ENCODE data around the gene ARHGAP33.
"Not testable (repeated sequence)": the region's sequence is repeated elsewhere in the genome, so short reads cannot be mapped to it uniquely, and the experiment has no call there.

The ARHGAP33 gene

DNA sequence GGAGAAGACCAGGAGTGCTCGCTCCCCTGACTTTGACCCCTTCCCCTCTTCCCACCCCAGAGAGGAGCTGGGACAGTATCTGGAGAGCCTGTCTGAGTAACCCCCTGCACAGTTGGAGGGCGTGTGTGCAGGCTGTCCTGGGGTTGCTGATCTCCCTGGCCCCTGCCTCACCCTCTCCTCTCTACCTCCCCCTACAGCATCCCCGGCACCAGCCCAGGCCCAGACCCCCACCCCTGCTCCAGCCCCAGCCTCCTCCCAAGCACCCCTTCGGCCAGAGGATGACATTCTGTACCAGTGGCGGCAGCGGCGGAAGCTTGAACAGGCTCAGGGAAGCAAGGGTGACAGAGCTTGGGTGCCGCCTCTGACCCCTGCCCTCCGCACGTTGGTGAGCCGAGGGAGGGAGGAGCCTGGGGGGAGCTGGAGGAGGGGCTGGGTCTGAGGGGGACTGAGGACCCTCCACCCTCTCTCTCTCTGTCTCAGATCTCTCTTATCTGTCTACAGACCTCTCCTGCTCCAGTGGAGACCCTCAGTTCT is 8.7 kb upstream of the ARHGAP33 start:
- Histone ChIP-seq H3K9ac (ENCODE audit: low read length) (no peak overlapping the region), H3K36me3 (replicated peaks; ENCODE audit: low read depth, low read length) (peaks cover 22% of the 10 kb centered on the region), H3K4me1 (ENCODE audit: low read length) (no peaks in the 10 kb centered on the region), H4K20me1 (ENCODE audit: insufficient read depth, low read length) (no peaks in the 10 kb centered on the region), H3K4me2 (ENCODE audit: low read length) (no peak overlapping the region), H3K27ac (ENCODE audit: low read length) (no peak overlapping the region), H3K27me3 (ENCODE audit: low read depth, low read length) (no peaks in the 10 kb centered on the region), H3K4me3 (ENCODE audit: low read length) (no peak overlapping the region), H3K79me2 (ENCODE audit: low read length) (no peaks in the 10 kb centered on the region), H2AFZ (ENCODE audit: low read depth, low read length) (no peak overlapping the region), H3K9me3 (ENCODE audit: insufficient read depth, low read length) (no peaks in the 10 kb centered on the region)
- no peak for TF ChIP-seq EZH2phosphoT487 (IDR thresholded peaks at IDR 0.05; ENCODE audit: low read depth)
- TF ChIP-seq, protein P1, sequence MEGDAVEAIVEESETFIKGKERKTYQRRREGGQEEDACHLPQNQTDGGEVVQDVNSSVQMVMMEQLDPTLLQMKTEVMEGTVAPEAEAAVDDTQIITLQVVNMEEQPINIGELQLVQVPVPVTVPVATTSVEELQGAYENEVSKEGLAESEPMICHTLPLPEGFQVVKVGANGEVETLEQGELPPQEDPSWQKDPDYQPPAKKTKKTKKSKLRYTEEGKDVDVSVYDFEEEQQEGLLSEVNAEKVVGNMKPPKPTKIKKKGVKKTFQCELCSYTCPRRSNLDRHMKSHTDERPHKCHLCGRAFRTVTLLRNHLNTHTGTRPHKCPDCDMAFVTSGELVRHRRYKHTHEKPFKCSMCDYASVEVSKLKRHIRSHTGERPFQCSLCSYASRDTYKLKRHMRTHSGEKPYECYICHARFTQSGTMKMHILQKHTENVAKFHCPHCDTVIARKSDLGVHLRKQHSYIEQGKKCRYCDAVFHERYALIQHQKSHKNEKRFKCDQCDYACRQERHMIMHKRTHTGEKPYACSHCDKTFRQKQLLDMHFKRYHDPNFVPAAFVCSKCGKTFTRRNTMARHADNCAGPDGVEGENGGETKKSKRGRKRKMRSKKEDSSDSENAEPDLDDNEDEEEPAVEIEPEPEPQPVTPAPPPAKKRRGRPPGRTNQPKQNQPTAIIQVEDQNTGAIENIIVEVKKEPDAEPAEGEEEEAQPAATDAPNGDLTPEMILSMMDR (IDR thresholded peaks at IDR 0.05; ENCODE audit: low read depth, low read length) = no peak

GRCh38 chr19:35767288-35768081 is 7.9 kb upstream of the ARHGAP33 start:
- no peak overlapping the region for H3K27ac ChIP-seq (ENCODE audit: low read length)
- no peaks in the 10 kb centered on the region for H3K79me2 ChIP-seq (ENCODE audit: low read length)
- H3K27me3 ChIP-seq (ENCODE audit: low read depth, low read length) = no peaks in the 10 kb centered on the region
- H3K9me3 ChIP-seq (ENCODE audit: insufficient read depth, low read length) = no peaks in the 10 kb centered on the region
- H3K9ac ChIP-seq (ENCODE audit: low read length) = no peak overlapping the region
- no peaks in the 10 kb centered on the region for H3K4me1 ChIP-seq (ENCODE audit: low read length)
- TF ChIP-seq EZH2phosphoT487 (IDR thresholded peaks at IDR 0.05; ENCODE audit: low read depth) = no peak
- TF ChIP-seq, protein P1 (IDR thresholded peaks at IDR 0.05; ENCODE audit: low read depth, low read length) = no peak
- H4K20me1 ChIP-seq (ENCODE audit: insufficient read depth, low read length) = no peaks in the 10 kb centered on the region
- no peak overlapping the region for H3K4me3 ChIP-seq (ENCODE audit: low read length)
- no peak overlapping the region for H2AFZ ChIP-seq (ENCODE audit: low read depth, low read length)
- peaks cover 17% of the 10 kb centered on the region for H3K36me3 ChIP-seq (replicated peaks; ENCODE audit: low read depth, low read length)
- H3K4me2 ChIP-seq (ENCODE audit: low read length) = no peak overlapping the region

DNA sequence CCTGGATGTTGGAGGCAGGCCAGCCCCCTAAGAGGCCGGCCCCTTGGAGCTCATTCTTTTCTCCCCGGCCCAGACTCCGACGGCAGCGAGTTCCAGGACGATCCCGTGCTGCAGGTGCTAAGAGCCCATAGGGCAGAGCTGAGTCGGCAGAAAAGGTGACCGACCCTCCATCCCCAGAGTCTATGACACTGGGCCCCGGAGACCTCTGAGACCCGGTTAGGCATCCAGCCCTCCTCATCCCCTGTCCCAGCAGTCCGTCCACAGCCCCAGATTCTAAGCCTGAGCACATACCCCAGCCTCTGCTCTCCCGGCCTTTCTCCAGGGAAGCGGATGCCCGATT is 7.3 kb upstream of the ARHGAP33 start:
- no peaks in the 10 kb centered on the region for H3K4me1 ChIP-seq (ENCODE audit: low read length)
- H3K27me3 ChIP-seq (ENCODE audit: low read depth, low read length) = no peaks in the 10 kb centered on the region
- no peak overlapping the region for H3K4me2 ChIP-seq (ENCODE audit: low read length)
- no peak overlapping the region for H3K9ac ChIP-seq (ENCODE audit: low read length)
- no peak overlapping the region for H3K4me3 ChIP-seq (ENCODE audit: low read length)
- no peaks in the 10 kb centered on the region for H4K20me1 ChIP-seq (ENCODE audit: insufficient read depth, low read length)
- no peaks in the 10 kb centered on the region for H3K79me2 ChIP-seq (ENCODE audit: low read length)
- peaks cover 17% of the 10 kb centered on the region for H3K36me3 ChIP-seq (replicated peaks; ENCODE audit: low read depth, low read length)
- TF ChIP-seq EZH2phosphoT487 (IDR thresholded peaks at IDR 0.05; ENCODE audit: low read depth) = no peak
- TF ChIP-seq, protein P1 (IDR thresholded peaks at IDR 0.05; ENCODE audit: low read depth, low read length) = no peak
- H2AFZ ChIP-seq (ENCODE audit: low read depth, low read length) = no peak overlapping the region
- no peak overlapping the region for H3K27ac ChIP-seq (ENCODE audit: low read length)
- no peaks in the 10 kb centered on the region for H3K9me3 ChIP-seq (ENCODE audit: insufficient read depth, low read length)

DNA sequence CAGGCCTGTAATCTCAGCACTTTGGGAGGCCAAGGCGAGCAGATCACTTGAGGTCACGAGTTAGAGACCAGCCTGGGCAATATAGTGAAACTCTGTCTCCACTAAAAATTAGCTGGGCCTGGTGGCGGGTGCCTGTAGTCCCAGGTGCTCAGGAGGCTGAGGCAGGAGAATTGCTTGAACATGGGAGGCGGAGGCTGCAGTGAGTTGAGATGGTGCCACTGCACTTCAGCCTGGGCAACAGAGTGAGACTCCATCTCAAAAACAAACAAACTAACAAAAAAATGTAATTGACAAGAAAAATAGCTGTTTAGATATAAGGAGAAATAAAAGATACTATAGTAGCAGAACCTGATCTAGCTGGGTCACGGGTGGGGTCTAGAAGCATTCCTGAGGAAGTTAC is 3.0 kb upstream of the ARHGAP33 start:
- peaks cover 10% of the 10 kb centered on the region for H3K4me1 ChIP-seq (ENCODE audit: low read length)
- H3K9ac ChIP-seq (ENCODE audit: low read length); H3K36me3 ChIP-seq (replicated peaks; ENCODE audit: low read depth, low read length); H3K27me3 ChIP-seq (ENCODE audit: low read depth, low read length); H2AFZ ChIP-seq (ENCODE audit: low read depth, low read length); H3K4me2 ChIP-seq (ENCODE audit: low read length); H3K79me2 ChIP-seq (ENCODE audit: low read length); H3K4me3 ChIP-seq (ENCODE audit: low read length); H4K20me1 ChIP-seq (ENCODE audit: insufficient read depth, low read length); H3K9me3 ChIP-seq (ENCODE audit: insufficient read depth, low read length); H3K27ac ChIP-seq (ENCODE audit: low read length): not testable (repeated sequence)

Measured in OCI-LY3 (cell line).